ENCODE measurements around the gene SLC26A9. TPM values are rescaled to one million over a fixed set of nuclear protein-coding genes. Genes with fewer than 3 reads are reported as not detected.

The SLC26A9 gene
- total and polyA plus RNA-seq, 8 donors: 4.1 to 42.5 (median 6.8) TPM

DNA sequence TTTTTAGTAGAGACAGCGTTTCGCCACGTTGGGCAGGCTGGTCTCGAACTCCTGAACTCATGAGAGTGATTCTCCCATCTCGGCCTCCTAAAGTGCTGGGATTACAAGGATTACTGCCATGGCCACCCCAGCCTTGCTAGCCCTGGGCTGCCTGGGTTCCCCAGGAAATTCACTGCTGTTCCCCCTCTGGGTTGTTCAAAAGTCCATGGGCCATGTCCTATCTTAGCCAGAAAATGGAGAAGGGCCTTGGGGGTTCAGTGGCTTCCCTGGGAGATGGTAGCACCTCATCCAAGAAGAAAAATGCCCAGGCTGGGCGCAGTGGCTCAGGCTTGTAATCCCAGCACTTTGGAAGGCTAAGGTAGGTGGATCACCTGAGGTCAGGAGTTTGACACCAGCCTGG, 20.9 kb downstream of the SLC26A9 start:
- Histone ChIP-seq H3K4me3 (no peak overlapping the region), H3K36me3 (no peaks in the 10 kb centered on the region), H3K4me1 (peaks cover 7 to 12% of the 10 kb centered on the region in 2 donors), H3K9me3 (no peaks in the 10 kb centered on the region), H3K27ac (no peak overlapping the region), H3K27me3 (no peaks in the 10 kb centered on the region)
- ATAC-seq (no peak), DNase-seq (no peak)
- TF ChIP-seq, protein P1, sequence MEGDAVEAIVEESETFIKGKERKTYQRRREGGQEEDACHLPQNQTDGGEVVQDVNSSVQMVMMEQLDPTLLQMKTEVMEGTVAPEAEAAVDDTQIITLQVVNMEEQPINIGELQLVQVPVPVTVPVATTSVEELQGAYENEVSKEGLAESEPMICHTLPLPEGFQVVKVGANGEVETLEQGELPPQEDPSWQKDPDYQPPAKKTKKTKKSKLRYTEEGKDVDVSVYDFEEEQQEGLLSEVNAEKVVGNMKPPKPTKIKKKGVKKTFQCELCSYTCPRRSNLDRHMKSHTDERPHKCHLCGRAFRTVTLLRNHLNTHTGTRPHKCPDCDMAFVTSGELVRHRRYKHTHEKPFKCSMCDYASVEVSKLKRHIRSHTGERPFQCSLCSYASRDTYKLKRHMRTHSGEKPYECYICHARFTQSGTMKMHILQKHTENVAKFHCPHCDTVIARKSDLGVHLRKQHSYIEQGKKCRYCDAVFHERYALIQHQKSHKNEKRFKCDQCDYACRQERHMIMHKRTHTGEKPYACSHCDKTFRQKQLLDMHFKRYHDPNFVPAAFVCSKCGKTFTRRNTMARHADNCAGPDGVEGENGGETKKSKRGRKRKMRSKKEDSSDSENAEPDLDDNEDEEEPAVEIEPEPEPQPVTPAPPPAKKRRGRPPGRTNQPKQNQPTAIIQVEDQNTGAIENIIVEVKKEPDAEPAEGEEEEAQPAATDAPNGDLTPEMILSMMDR (IDR thresholded peaks at IDR 0.05): no peak
- intact Hi-C loops (cut with DNase I): no loop called here

DNA sequence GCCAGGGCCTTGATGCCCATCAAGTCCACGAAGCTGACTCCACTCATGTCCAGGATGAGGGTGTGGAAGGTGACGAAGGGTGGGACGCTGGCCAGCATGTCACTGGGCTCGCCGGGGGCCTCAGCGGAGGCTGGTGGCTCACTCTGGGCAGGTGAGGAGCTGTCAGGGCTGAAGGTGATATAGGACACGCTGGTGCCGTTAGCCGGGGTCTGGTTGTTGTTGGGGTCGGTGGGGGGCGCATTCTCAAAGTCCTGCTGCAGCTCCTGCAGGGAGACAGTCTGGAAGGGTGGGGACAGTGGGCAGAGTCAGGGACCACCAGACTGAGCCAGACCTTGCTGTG, 21.7 kb downstream of the SLC26A9 start:
- intact Hi-C loops (cut with DNase I): no loop called here
- DNase-seq: no peak

DNA sequence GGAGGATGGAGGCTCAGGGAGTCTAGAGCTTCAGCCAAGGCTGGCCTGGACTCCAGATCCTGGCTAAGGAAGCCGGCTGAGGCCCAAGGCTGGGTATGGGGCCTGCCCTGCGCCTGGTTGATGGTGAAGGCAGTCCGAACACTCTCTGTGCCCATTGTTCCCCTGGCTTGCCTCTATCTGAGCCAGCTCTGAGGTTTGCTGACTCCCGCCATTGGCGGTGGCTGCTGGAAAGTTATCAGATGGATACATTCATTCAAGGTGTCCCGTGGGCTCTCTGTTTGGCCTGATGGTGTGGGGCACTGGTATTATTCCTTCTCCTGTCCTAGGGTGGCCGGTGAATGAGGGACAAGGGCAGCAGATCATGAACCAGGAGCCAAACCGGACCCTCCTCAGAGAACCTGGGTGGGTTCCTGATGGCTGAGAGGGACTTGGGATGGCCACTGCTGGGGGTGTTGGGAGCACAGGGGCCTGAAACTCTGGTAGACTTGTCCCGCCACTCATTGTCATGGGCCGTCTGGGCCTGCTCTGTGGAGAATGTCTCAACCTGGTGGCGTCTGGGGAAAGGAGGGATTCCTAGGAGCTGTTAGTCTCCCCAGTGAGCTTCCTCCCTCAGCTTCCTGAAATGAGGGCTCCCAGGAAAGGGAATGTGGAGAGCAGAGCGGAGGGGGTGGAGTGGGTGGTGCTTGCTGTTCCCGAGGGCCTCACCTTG, 22.2 kb downstream of the SLC26A9 start:
- DNase-seq (no peak), ATAC-seq (no peak)
- Histone ChIP-seq H3K4me1 (peaks cover 7 to 12% of the 10 kb centered on the region in 2 donors), H3K36me3 (no peaks in the 10 kb centered on the region), H3K4me3 (no peak overlapping the region), H3K9me3 (no peaks in the 10 kb centered on the region), H3K27ac (peak overlapping the region; percentile 10 to 35), H3K27me3 (no peaks in the 10 kb centered on the region)
- TF ChIP-seq, protein P1 (IDR thresholded peaks at IDR 0.05): no peak
- intact Hi-C loops (cut with DNase I): no loop called here

More for the DNA sequence above, 21.7 kb downstream of the SLC26A9 start:
- TF ChIP-seq, protein P1 (IDR thresholded peaks at IDR 0.05): no peak
- Histone ChIP-seq H3K4me3 (no peak overlapping the region), H3K4me1 (peaks cover 7 to 12% of the 10 kb centered on the region in 2 donors), H3K36me3 (no peaks in the 10 kb centered on the region), H3K27me3 (no peaks in the 10 kb centered on the region), H3K27ac (no peak overlapping the region), H3K9me3 (no peaks in the 10 kb centered on the region)
- ATAC-seq: no peak

DNA sequence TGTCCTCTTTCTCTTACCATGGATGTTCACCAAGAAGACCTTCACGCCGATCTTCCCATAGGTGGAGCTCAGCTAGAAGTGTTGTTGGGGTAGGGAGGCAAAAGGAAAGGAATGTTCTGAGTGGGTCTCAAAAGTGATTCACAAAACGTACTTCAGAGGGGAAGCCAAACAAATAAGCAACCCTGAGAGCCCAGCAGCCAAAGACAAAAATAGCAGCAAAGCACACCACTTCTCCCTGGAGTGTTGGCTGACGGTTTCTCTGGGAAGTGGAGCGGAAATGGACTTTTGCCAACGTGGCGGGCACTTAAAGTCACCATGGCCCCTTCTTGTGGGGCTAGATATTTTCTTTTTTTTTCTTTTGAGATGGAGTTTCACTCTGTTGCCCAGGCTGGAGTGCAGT, 23.1 kb downstream of the SLC26A9 start:
- peak; percentile 59 to 87 (median 76) for DNase-seq
- Histone ChIP-seq H3K4me3 (no peak overlapping the region), H3K36me3 (no peaks in the 10 kb centered on the region), H3K27ac (peak overlapping the region; percentile 35 to 59), H3K4me1 (peaks cover 7 to 12% of the 10 kb centered on the region in 2 donors), H3K27me3 (no peaks in the 10 kb centered on the region), H3K9me3 (no peaks in the 10 kb centered on the region)
- intact Hi-C loops (cut with DNase I): no loop called here
- ATAC-seq: peak; percentile 80
- TF ChIP-seq, protein P1 (IDR thresholded peaks at IDR 0.05): no peak

DNA sequence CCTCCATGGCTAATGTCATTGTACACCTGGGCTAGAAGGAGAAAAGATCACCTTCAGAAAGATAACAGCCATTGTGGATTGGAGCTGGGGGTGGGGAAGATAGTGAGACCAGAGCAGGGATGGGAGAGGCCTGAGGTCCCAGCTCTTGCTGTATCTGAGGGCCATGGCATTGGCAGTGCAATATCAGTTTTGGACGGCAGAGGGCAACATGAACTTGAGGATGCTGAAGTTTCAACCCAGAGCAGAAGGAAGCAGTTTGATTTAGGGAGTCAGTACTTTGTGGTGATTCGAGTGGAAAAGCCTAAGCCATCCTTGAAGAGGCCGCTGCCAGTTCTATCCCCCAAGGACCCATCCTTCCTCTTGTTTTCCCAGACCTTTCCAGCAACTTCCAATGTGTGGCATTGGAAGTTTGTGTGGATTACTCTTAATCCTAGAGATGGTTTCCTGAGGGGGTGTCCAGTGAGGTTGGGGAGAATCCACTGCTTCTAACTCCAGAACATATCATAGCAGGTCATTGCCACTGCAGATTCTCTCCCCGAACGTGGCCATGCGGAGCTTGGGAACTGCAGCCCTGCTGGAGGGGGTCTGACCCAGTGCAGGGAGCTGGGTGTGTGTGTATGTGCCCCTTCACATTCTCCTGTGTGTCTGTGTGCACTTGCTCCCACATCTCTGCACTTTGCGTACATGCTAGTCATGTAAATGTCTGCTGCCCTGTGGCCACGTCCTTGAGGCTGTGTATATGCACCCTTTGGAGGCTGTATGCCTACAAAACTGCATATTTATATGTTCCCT, 24.1 kb downstream of the SLC26A9 start:
- peak; percentile 81 for ATAC-seq
- peak overlapping the region in 1 of 2 donors; percentile 59 for H3K27ac ChIP-seq

More for the DNA sequence above, 24.1 kb downstream of the SLC26A9 start:
- no peak overlapping the region for H3K4me3 ChIP-seq
- no peaks in the 10 kb centered on the region for H3K27me3 ChIP-seq
- H3K9me3 ChIP-seq: no peaks in the 10 kb centered on the region
- H3K4me1 ChIP-seq: peaks cover 11 to 12% of the 10 kb centered on the region in 2 donors
- TF ChIP-seq, protein P1 (IDR thresholded peaks at IDR 0.05): peak; percentile 87 to 96
- intact Hi-C loops (cut with DNase I): loop anchor here in 1 of 2 donors (2.0 to 10.0 kb wide), 3 partner anchors 60 to 196 kb away; partner anchors contain the start of gene AVPR1B
- no peaks in the 10 kb centered on the region for H3K36me3 ChIP-seq
- DNase-seq: peak in 3 of 4 donors; percentile 55 to 82 (median 74)

All from left lung (tissue), 10 donors.